ENCODE measurements around the gene PCTP.

PCTP gene

DNA sequence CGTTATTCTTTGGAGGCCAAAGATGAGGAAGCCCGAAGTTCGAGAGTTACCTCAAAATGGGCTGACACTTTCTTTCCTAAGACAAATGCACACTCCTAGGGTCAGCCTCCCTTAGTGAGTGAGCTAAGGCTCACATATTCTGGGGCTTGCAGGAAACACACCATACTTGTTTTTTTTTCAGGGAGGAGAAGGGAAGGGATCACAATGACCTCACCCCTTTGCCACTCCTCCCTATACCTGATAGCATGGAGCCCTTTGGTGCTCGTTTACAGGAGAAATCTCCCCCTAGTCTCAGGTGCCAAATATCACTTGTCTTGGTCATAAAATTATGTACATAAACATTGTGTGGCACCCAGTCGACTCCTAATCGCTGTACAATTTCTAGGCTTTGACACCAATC, 23.6 kb upstream of the PCTP start:
- no peak for DNase-seq (ENCODE audit: extremely low read depth in 1 of 2, low read depth in 1 of 2)

DNA sequence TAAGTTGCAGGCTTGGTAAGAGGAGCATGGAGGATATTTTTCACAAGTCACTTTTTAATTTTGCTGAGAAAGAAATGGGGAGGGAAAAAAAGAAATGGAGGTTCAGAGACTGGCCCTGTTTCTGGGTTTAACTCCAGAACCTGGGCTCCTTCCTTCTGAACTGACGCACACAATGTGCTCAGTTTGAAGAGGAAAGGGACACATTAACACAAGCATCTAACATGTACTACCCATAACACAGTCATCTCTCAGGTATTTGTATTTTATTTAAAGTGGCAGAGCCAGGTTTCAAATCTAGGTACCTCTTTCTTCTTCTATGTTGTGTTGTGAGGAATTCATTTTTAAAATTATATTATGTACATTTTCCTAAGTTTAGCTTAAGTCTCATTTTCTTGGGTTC, 22.9 kb upstream of the PCTP start:
- DNase-seq (ENCODE audit: extremely low read depth in 1 of 2, low read depth in 1 of 2), result no peak

DNA sequence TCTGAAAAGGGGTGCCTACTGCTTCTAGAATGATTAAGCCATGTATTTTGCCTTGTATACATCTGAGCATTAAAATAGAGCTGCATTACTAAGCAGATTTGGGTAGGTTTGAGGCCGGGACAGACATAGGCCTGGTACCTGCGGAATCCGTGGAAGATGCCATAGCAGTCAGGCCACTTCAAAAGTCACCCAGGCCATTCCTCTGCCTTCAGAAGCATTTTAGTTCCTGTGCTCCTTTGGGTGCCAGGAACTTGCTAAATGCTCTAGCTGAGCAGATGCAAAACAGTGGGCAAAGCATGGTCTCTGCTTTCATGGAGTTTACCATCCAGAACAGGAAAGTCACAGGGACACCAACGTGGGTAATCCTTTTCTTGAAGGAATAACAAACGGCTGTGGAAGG, 22.5 kb upstream of the PCTP start:
- no peak for DNase-seq (ENCODE audit: extremely low read depth in 1 of 2, low read depth in 1 of 2)

DNA sequence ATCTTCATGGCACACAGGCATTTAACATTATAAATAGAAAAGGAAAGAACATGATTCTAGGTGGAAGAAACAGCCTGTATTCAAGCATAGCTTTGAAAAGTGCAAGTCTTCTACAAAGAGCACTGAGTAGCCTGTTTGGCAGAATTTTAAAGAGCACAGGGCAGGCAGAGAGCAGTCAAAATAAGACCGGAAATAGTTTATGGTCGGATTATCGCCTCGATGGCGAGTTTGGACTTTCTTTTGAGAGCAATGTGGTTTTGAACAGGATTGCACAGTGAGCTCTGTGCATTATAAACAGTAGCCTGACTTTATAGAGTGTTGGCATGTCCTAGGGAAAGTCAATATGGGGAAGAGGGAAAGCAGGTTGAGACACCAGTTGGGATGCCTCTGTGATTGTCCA, 22.0 kb upstream of the PCTP start:
- DNase-seq (ENCODE audit: extremely low read depth in 1 of 2, low read depth in 1 of 2), result no peak

DNA sequence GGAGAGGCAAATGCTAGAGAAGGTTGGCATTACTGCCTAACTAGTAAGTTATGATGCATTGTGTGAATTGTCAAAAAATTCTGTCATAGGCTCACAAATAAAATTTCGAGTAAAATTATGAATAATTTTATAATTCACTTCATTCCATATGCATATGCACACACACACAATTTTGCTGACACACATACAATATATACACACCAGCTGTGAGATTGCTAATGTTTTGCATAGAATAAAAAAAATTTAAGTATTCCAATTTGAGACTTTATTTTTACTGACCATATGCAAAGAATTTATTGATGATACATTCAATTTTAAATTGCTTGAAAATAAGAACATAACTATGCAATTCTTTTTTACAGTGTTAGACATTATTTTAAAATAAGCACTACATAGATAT, 21.4 kb upstream of the PCTP start:
- no peak for DNase-seq (ENCODE audit: extremely low read depth in 1 of 2, low read depth in 1 of 2)

DNA sequence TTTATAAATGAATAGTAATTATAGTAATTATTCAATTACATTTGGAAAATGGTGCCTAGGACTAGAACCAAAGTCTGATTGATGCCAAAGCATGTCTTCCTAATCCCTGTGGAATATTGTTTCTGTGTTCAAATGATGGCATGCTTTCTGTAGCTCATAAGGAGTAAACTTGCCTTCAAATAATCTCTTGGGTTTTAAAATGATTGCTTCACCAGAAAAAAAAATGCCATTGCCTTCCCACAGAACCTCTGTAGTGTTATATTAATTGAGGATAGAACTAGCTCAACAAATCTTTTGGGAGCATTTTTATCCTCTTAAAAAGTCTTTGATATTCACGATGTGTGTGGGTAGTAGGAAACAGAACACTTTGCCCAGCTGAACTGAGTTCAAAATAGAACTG, 20.5 kb upstream of the PCTP start:
- no peak for DNase-seq (ENCODE audit: extremely low read depth in 1 of 2, low read depth in 1 of 2)

DNA sequence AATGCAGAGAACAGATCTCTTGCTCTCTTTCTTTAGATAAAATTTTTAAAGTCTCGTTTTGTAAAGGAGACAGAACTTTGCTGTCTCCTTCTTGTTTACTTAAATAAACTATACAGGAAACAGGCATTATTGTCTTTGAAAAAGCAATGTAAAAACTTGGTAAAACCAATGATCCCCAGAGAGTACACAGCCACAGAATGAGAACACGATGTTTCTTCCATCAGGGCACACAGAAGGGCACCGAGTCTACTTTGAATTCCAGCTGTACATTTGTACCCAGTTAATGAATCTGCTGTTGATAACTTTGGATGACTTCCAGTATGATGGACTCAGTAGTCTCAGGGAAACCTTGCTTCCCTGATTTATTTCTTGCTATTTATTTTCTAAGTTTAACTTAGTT, 20.0 kb upstream of the PCTP start:
- no peak for DNase-seq (ENCODE audit: extremely low read depth in 1 of 2, low read depth in 1 of 2)

DNA sequence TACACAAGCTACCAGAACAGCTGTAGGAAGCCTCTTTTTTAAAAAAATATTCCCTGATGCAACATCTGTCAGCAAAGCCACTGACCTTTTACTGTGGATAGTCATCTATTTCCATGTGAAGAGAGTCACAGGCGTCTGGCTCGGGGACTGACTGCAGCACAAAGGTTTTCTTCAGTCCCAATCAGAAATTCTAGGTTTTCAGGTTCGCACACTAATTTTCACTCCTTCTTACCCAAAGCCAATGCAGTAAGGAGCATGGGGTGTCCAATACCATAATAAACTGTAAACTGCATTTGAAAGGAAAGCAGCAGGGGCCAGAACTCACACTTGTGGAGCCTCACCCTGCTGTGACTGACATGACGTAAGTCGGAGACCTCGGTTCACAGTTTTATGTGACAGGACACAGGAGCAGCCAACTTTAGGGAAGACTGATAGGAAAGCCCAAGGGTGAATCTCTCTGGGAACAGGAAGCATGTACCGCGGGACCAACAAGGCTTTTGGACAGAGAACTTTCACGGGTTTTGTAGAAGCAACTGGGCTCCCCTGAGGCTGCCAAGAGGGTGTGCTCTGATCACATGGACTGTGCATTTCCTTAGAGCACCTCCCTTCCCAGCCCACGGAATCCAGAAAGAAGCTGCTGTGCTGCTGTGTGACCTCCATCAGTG, 19.1 kb upstream of the PCTP start:
- DNase-seq (ENCODE audit: extremely low read depth in 1 of 2, low read depth in 1 of 2), result no peak

DNA sequence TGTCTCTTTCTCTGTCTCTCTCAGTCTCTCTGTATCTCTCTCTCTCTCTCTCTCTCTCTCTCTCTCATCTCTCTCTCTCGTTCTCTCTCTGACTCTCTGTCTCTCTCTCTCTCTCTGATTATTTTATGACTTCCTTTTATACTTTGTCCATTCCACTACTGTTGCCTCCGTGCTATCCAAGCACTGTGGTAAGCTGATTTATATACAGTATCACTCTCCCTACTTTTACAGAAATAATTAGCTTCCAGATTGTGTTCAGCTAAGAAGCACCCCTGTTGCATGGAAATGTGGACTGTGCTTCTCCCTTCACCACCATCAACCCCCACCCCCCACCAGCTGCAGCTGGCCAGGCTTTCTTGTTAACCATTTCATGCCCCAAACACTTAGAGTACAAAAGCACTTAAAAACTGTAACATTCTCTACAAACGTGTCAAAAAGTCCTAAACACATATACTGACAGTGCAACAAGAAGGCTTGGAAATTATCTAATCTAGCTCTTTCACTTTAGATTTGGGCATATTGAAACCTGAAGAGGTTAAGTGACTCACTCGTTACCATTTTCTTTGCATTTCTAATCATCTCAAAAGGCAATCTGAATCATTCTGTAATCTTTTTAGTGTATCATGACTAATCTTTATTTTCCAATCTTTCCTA, 16.6 kb upstream of the PCTP start:
- no peak for DNase-seq (ENCODE audit: extremely low read depth in 1 of 2, low read depth in 1 of 2)

DNA sequence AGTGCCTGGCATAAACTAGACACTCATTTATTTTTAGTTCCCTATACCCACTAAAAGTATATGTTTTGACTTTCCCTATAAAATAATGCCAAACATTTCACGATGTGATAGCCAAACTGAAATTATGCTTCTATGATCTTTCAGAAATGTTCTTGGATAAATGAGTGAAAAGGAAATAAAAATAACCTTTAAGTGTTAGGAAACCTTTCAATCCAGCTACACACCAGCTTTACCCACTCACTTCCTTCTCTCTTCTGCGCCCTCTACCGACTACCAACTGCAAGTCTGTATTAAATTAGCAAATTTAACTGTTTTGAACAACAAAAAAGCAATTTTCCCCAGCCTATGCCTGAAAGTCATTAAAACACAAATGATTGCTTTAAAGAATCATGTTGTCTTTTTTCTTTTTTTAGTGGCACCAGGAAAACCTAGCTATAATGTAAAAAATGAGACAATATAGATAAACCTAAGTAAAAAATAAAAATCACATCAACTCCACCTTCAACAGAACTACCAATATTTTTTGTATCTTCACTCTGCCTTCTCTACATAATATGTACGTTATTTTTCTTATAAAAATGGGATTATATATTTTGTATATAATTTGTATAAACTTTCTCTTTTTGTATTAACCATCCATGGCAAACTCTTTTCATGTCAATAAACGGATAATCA, 15.0 kb upstream of the PCTP start:
- peak in 1 of 2 donors; percentile 18 for DNase-seq (ENCODE audit: extremely low read depth in 1 of 2, low read depth in 1 of 2)

DNA sequence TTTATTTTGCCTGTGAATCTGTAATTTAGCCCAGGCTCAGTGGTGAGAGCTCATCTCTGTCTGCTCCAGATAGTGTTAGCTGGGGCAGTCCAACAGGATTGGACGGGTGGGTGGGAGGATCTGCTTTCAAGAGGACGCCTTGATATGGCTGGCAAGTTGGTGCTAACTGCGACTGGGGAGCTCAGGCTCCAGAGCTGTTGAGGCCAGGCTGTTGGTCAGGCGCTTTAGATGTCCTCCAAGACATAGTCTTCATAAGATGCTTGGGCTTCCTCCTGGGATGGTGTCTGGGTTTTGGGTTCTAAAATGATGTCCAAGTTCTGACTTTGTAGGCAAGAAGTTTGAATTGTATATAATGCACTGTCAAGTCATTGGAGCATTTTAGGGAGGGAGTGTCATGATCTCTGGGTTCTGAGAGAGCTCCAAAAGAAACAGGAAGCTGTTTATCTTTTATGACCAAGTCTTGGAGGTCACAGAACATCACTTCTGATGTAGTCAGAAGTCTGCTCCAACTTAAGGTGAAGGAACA, 12.8 kb upstream of the PCTP start:
- DNase-seq (ENCODE audit: extremely low read depth in 1 of 2, low read depth in 1 of 2), result no peak

DNA sequence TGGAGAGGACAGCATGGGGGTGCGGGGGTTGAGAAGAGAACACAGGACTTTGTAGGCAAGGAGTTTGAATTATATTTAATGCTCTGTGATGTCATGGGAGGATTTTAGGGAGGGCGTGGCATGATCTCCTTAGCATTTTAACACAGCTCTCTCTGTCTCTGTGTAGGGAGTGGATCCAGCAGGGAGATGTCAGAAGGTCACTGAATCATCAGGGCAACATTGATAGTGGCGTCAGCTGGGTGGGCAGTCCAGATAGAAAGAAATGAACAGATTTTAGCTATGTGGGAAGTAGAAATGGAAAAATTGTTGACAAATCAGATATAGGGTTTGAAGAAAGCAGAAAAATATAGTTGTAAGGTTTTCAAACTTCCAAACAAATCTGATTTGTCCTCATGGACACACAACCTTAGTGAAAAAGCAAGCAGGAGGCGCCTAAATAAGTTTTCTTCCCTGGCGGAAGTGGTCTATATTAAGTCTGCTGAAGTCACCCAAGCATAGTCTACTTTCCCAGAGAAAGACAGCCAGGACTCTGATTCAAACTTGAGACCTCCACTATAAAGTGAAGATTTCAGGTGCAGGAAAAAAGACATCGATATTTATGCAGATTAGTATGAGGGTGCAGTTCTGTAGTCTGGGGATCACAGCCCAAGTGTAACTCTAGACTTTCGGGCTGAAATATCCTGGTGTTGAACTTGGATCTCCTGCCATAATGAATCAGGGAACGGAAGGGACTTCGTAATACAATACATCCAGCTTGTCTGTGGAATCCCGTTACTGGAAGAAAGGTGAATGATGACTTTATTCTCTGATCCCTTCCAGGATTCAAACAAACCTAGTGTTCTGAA, 10.1 kb upstream of the PCTP start:
- no peak for DNase-seq (ENCODE audit: extremely low read depth in 1 of 2, low read depth in 1 of 2)

DNA sequence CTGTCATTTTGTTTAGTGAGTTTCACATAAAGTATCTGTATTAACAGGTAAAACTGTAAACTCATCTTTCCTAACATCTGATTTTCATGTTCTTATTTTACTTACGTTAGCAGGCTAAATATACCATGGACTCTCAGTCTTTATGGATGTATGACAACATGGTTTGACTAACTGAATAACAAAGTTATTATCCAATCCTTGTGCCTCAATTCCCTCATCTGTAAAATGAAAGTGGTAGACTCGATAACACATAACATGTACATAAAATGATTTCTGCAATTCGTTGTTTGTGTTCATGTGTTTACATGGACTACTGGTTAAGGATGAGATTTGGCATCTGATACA, 9.5 kb upstream of the PCTP start:
- DNase-seq (ENCODE audit: extremely low read depth in 1 of 2, low read depth in 1 of 2), result no peak

DNA sequence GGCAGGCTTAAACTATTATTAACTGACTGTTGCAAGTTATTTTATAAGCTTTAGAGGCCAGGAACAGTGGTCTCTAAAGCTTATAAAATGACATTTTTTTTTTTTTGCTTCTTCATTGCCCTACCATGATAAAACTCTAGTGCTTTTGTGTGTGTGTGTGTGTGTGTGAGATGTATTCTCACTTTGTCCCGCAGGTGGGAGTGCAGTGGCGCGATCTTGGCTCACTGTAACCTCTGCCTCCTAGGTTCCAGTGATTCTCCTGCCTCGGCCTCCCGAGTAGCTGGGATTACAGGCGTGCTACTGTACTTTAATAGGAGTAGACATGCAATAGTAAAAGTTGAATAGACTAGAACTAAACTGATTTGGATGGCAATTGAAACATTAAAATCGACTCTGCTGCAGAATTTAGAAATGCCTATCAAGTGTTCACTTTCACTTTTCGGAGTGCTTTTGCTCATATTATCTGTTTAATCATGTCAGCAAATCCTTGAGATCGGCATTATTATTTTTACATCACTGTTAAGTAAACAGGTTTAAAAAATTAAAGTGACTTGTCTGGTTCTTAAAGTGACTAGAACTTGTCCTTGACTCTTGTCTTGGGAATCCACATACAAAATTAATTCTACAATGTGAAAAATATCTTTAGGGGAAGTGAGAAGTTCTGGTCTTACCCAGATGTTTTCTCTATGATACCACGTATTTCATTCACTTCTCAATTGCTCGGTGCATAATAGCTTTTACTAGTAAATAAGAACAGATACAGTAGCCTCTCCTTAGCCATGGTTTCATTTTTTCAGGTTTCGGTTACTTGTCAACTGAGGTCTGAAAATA, 8.4 kb upstream of the PCTP start:
- no peak for DNase-seq (ENCODE audit: extremely low read depth in 1 of 2, low read depth in 1 of 2)

DNA sequence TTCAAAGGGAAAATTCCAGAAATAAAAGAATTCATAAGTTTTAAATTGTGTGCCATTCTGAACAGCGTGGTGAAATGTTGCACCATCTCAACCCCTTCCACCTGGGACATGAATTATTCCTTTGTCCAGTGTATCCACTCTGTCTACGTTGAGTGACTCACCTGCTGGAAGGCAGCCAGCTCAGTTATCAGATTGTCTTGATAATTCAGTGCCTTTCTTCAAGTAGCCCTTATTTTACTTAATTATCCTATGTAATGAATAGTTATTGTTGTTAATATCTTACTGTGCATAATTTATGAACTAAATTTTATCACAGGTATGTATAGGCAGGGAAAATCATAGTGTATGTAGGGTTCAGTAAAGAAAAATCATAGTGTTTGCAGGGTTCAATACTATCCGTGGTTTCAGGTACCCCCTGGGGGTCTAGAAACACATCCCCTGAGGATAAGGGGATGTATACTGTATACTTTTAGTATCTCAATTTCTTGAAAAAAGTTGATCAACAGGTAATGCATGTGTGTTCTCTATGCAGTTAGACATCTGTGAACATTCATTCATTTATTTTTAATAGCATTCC, 7.7 kb upstream of the PCTP start:
- DNase-seq (ENCODE audit: extremely low read depth in 1 of 2, low read depth in 1 of 2), result no peak

DNA sequence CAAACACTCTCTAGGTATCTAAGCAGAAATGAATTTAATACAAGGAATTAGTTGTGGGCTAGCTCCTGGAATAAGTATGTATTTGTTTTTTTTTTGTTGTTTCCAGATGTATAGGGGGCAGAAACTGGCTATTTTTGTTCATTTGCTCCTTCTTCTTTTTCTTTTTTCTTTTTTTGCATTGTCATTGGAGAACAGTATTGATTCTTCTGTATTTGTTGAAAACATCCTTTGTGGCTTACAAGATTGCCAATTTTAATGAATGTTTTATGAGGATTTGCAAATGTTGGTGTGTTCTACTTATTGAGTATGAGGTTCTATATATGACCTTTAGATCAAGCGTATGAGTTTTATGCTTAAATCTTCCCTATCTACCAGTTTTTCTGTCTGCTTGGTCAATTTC, 5.6 kb upstream of the PCTP start:
- no peak for DNase-seq (ENCODE audit: extremely low read depth in 1 of 2, low read depth in 1 of 2)

DNA sequence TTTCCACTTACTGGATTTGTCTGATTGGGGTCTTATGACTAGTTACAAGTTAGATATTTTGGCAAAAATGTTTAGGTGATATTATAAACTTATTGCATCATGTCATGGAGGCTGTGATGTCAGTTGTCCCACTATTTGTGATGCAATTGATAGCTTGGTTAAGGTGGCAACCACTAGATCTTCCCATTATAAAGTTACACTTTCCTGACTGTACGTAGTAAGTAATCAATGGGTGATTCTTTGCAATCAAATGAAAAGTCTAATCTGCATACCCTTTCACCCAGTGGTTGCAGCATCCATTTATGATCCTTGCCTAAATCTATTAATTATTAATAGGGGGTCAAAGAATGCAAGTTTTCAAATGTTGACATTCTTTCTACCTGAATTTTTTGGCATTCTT, 4.4 kb upstream of the PCTP start:
- DNase-seq (ENCODE audit: extremely low read depth in 1 of 2, low read depth in 1 of 2), result no peak

DNA sequence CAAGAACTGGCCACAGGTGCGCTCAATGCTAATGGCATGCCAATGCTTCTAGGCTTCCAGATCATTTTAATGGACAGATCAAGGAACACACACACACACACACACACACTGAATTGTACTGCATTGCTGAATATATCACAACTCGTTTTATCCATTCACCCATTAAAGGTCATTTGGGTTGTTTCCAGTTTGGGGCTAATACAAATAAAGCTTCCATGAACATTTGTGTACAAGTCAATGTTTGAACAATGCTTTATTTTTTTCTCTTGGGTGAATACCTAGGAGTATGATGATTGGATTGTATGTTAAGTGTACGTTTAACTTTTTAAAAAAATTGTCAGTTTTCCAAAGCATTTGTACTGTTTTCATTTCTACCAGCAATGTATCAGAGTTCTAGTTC, 3.6 kb upstream of the PCTP start:
- no peak for DNase-seq (ENCODE audit: extremely low read depth in 1 of 2, low read depth in 1 of 2)

DNA sequence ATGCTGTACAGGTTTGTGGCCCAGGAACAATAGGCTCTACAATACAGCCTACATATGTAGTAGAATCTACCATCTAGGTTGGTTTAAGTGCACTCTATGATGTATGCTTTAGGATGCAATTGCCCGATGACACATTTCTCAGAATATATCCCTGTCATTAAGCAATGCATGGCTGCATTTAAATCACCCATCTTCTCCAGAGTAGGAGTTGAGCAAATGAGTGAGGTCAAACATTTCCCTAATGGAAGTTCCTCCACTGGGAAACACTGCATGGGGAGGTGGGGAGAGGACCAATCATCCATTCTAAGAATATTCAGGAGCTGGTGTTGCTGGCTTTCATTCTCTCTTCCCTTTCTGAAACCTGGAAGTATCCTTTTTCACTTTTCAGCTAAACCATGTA, 2.0 kb upstream of the PCTP start:
- DNase-seq (ENCODE audit: extremely low read depth in 1 of 2, low read depth in 1 of 2), result no peak

DNA sequence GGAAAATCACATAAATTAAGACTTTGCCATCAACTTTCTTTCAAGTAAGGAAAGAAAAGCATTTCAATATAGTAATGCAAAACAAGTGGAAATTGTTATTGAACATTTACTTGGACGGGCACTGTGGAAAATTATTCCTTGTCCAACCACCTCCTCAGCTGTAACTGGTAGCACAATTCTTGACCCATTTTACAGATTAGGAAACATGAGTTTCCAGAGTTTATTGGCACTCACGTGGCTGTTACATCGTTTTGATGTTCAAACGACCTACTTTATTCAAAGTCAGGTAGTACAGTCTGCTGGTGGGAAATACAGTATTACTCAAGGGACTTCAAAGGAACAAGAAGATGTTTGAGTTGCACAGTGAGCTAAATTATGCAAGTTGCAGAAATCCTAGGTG, 866 bp upstream of the PCTP start:
- DNase-seq (ENCODE audit: extremely low read depth in 1 of 2, low read depth in 1 of 2), result no peak

All from stimulated activated CD8-positive, alpha-beta memory T cell treated with anti-CD3 and anti-CD28 coated beads, Interleukin-7, amount 100 ng/mL, for 48 hours (primary cell).